PC-3 (cell line): ENCODE data around the gene MET. TPM values are rescaled to one million over a fixed set of nuclear protein-coding genes. Genes with fewer than 3 reads are reported as not detected.

ENCODE experiments used
- ATAC-seq: fragments of 200-7000 bp; cut with Tn5 transposase; 2 replicates; pipeline ENCODE4 v1.9.1; 2020; ENCODE audit warnings: mild to moderate bottlenecking, moderate library complexity
- BruUV-seq: library from RNA; stranded (reverse); fragments of 400-500 nt; replicated peaks from 2 replicates; lab custom pipeline; 2021; lab: Mats Ljungman, UMichigan
- CTCF ChIA-PET: fragments of 300-600 bp; sonication (Branson Sonifier 250); formaldehyde crosslinking; loops from one replicate; lab custom pipeline; 2022; ENCODE audit warnings: antibody characterized with exemption; lab: Charles Lee
- POLR2A ChIA-PET: fragments of 300-600 bp; sonication (Branson Sonifier 250); formaldehyde crosslinking; loops from one replicate; lab custom pipeline; 2022; ENCODE audit warnings: antibody characterized with exemption; ENCODE audit not compliant: unreplicated experiment; lab: Charles Lee
- DNase-seq: peaks from one replicate; pipeline ENCODE4 v3.0.0-alpha.2; 2015
- H2AFZ ChIP-seq: fragments of 300-600 bp; sonication (generic); 2 replicates; pipeline ENCODE4 v1.6.0; 2016; ENCODE audit warnings: antibody characterized with exemption, low read length
- H3F3A ChIP-seq: fragments of 300-600 bp; sonication (generic); one replicate; pipeline ENCODE4 v1.6.0; 2017; ENCODE audit warnings: antibody characterized with exemption, low read length, control low read depth, mild to moderate bottlenecking; ENCODE audit not compliant: unreplicated experiment
- H3K27ac ChIP-seq: fragments of 300-600 bp; sonication (generic); 2 replicates; pipeline ENCODE4 v1.5.1; 2016; ENCODE audit warnings: mild to moderate bottlenecking, low read length
- H3K27me3 ChIP-seq: fragments of 300-600 bp; sonication (generic); 2 replicates; pipeline ENCODE4 v1.6.1; 2016; ENCODE audit warnings: low read length, mixed read lengths
- H3K36me3 ChIP-seq: fragments of 300-600 bp; sonication (generic); 2 replicates; pipeline ENCODE4 v1.6.1; 2016; ENCODE audit warnings: low read depth, mixed run types, low read length, mixed read lengths
- H3K4me1 ChIP-seq: fragments of 300-600 bp; sonication (generic); 2 replicates; pipeline ENCODE4 v1.5.1; 2016; ENCODE audit warnings: low read length; ENCODE audit not compliant: insufficient read depth
- H3K4me2 ChIP-seq: fragments of 300-600 bp; sonication (generic); 2 replicates; pipeline ENCODE4 v1.6.0; 2016; ENCODE audit warnings: low read length
- H3K4me3 ChIP-seq: fragments of 300-600 bp; sonication (generic); 2 replicates; pipeline ENCODE4 v1.5.1; 2016; ENCODE audit warnings: mild to moderate bottlenecking, low read length, mixed read lengths
- H3K79me2 ChIP-seq: fragments of 300-600 bp; sonication (generic); 2 replicates; pipeline ENCODE4 v1.6.1; 2017; ENCODE audit warnings: low read length, mixed read lengths
- H3K9ac ChIP-seq: fragments of 300-600 bp; sonication (generic); 2 replicates; pipeline ENCODE4 v1.6.0; 2016; ENCODE audit warnings: mild to moderate bottlenecking, low read length
- H3K9me2 ChIP-seq: fragments of 300-600 bp; sonication (generic); replicated peaks from 2 replicates; pipeline ENCODE4 v1.6.1; 2016; ENCODE audit warnings: mixed run types, low read length, mixed read lengths
- H3K9me3 ChIP-seq: fragments of 300-600 bp; sonication (generic); 2 replicates; pipeline ENCODE4 v1.6.1; 2016; ENCODE audit warnings: low read length, mixed read lengths
- H4K20me1 ChIP-seq: fragments of 300-600 bp; sonication (generic); 2 replicates; pipeline ENCODE4 v1.6.1; 2016; ENCODE audit warnings: low read length, mixed read lengths
- EZH2 ChIP-seq: fragments of 300-600 bp; sonication (generic); IDR thresholded peaks from one replicate; pipeline ENCODE4 v1.6.1; 2017; ENCODE audit warnings: antibody characterized with exemption, mild to moderate bottlenecking, low read length; ENCODE audit not compliant: unreplicated experiment
- EZH2phosphoT487 ChIP-seq: fragments of 300-600 bp; sonication (generic); IDR thresholded peaks from 2 replicates; pipeline ENCODE4 v1.6.1; 2018; ENCODE audit warnings: mild to moderate bottlenecking, antibody characterized with exemption, low read length, borderline replicate concordance
- intact Hi-C: fragments of 100-400 bp; cut with micrococcal nuclease; formaldehyde crosslinking; loops from 2 replicates; pipeline ENCODE4 v1.9.0; 2023
- total RNA-seq: library from RNA; depleted of rRNA; stranded (reverse); fragments of >200 nt; gene quantifications from 2 replicates; pipeline ENCODE4 v1.2.3, GENCODE V29; 2014
- TF ChIP-seq, protein P1 (sequence below): fragments of 300-600 bp; sonication (generic); conservative IDR thresholded peaks from 2 replicates; pipeline ENCODE4 v1.5.1; 2017; ENCODE audit warnings: antibody characterized with exemption, low read depth, mild to moderate bottlenecking, low read length

MET gene
- total RNA-seq, 1 experiment from 2014 or later, result 118 TPM

DNA sequence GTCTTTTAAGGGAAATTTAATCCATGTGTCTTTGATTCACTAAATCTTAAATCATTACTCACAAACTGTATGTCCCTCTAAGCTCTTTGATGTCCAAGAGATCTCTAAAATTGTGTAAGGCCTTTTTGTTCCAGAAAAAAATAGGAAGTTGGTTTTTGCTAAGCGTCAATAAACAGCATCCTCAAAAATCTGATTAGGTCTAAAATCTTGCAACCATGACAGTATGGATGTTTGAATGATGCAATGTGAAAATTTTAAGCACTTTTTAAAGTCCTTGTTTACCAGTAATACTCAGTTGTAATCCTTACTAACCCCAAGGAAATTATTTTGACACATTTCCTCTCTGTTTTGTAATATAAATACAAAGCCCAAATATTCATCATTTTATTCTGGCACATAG lies 6.8 kb downstream of the MET start:
- Histone ChIP-seq H3K79me2 (peaks cover 100% of the 10 kb centered on the region), H3K4me2 (no peak overlapping the region), H3K4me1 (peaks cover 42% of the 10 kb centered on the region), H3F3A (no peaks in the 10 kb centered on the region), H3K9me3 (no peaks in the 10 kb centered on the region), H2AFZ (no peak overlapping the region), H3K4me3 (no peak overlapping the region), H4K20me1 (peaks cover 5% of the 10 kb centered on the region; the same call in 1 of the 2 replicates), H3K27ac (no peak overlapping the region), H3K27me3 (no peaks in the 10 kb centered on the region), H3K36me3 (peaks cover 20% of the 10 kb centered on the region; the same call in 1 of the 2 replicates), H3K9me2 (no peaks in the 10 kb centered on the region), H3K9ac (no peak overlapping the region)
- intact Hi-C loops, result loop anchor here (10.0 kb wide), 1 partner anchor 154 kb away; the partner anchor contains the start of gene CAV1
- TF ChIP-seq EZH2phosphoT487, result no peak
- TF ChIP-seq, protein P1, sequence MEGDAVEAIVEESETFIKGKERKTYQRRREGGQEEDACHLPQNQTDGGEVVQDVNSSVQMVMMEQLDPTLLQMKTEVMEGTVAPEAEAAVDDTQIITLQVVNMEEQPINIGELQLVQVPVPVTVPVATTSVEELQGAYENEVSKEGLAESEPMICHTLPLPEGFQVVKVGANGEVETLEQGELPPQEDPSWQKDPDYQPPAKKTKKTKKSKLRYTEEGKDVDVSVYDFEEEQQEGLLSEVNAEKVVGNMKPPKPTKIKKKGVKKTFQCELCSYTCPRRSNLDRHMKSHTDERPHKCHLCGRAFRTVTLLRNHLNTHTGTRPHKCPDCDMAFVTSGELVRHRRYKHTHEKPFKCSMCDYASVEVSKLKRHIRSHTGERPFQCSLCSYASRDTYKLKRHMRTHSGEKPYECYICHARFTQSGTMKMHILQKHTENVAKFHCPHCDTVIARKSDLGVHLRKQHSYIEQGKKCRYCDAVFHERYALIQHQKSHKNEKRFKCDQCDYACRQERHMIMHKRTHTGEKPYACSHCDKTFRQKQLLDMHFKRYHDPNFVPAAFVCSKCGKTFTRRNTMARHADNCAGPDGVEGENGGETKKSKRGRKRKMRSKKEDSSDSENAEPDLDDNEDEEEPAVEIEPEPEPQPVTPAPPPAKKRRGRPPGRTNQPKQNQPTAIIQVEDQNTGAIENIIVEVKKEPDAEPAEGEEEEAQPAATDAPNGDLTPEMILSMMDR, result no peak
- TF ChIP-seq EZH2, result no peak
- ChIA-PET POLR2A (no interaction called here), CTCF (no interaction called here)
- ATAC-seq, result no peak
- no peak for DNase-seq
- BruUV-seq, result no TSS peak

DNA sequence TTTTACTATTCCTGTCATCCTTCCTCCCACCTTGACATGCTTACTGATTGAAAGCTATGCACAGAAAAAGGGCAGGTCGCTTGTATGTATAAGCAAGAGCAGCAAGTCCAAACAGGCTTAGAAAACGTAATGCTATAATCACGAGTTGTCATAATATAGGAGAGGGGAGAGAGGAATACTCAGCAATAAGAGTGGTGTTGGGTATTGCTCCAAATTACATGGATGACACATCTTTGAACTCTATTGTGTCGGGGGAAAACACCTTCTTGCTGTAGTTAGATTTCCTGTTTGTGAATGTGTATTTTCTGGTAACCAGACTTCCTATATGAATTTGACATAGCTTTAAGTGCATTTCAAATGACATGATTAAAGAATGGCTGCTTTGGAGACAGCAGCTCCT lies 7.5 kb downstream of the MET start:
- TF ChIP-seq EZH2phosphoT487, result no peak
- TF ChIP-seq, protein P1, result no peak
- TF ChIP-seq EZH2, result no peak
- no peak overlapping the region for H3K4me3 ChIP-seq
- H4K20me1 ChIP-seq, result peaks cover 5% of the 10 kb centered on the region; the same call in 1 of the 2 replicates
- no peak overlapping the region for H3K27ac ChIP-seq
- no peak overlapping the region for H3K4me2 ChIP-seq
- ChIA-PET CTCF (no interaction called here), POLR2A (interaction anchor here (0.5 to 0.7 kb wide), 2 partner anchors 10 to 107 kb away, joined by 3 to 5 read pairs; no protein-coding TSS in a partner anchor)
- DNase-seq (no peak), ATAC-seq (no peak)
- H3K9me2 ChIP-seq, result no peaks in the 10 kb centered on the region
- H3K4me1 ChIP-seq, result peaks cover 42% of the 10 kb centered on the region
- intact Hi-C loops, result loop anchor here (10.0 kb wide), 1 partner anchor 155 kb away; the partner anchor contains the start of gene CAV1
- no peaks in the 10 kb centered on the region for H3K27me3 ChIP-seq
- H3F3A ChIP-seq, result no peaks in the 10 kb centered on the region
- H3K36me3 ChIP-seq, result peaks cover 20% of the 10 kb centered on the region; the same call in 1 of the 2 replicates
- no peak overlapping the region for H3K9ac ChIP-seq
- peaks cover 100% of the 10 kb centered on the region for H3K79me2 ChIP-seq
- no TSS peak for BruUV-seq
- H2AFZ ChIP-seq, result no peak overlapping the region
- H3K9me3 ChIP-seq, result no peaks in the 10 kb centered on the region

DNA sequence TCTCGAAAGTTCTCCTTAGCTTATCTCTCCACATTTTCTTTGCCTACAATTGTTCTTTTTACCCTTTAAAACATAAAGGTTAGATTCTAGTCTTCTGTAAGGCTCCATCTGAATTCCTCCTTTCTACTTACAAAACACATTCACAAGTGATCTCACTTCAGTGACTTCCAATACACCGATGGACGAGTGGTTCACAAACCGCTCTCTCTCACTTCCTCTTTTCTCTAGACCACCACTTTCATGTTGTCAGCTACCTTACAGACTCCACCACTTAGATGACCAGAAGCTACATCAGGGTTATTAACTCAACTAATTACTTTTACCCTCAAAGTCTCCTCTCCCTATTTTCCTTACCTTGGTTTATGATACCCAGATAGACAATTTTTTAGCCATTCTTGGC lies 11.8 kb downstream of the MET start:
- Histone ChIP-seq H3K27ac (no peak overlapping the region), H3K9me3 (no peaks in the 10 kb centered on the region), H3K9ac (no peak overlapping the region), H3K4me1 (peaks cover 33% of the 10 kb centered on the region), H3K9me2 (no peaks in the 10 kb centered on the region), H4K20me1 (no peaks in the 10 kb centered on the region), H3K4me3 (no peak overlapping the region), H2AFZ (no peak overlapping the region), H3K27me3 (no peaks in the 10 kb centered on the region), H3K36me3 (peaks cover 30% of the 10 kb centered on the region; the same call in 1 of the 2 replicates), H3K4me2 (no peak overlapping the region), H3F3A (peaks cover 7% of the 10 kb centered on the region), H3K79me2 (peaks cover 98% of the 10 kb centered on the region)
- no peak for ATAC-seq
- no TSS peak for BruUV-seq
- intact Hi-C loops, result no loop called here
- ChIA-PET CTCF (no interaction called here), POLR2A (no interaction called here)
- DNase-seq, result no peak
- TF ChIP-seq, protein P1, result no peak
- no peak for TF ChIP-seq EZH2phosphoT487
- TF ChIP-seq EZH2, result no peak
